HEK293 (cell line): ENCODE measurements around the gene PPP2R3A.

Experiments used
- CTCF ChIA-PET: fragments of 350-600 bp; formaldehyde crosslinking; extraction: SDS; loops from one replicate; lab custom pipeline; 2021; ENCODE audit warnings: antibody characterized with exemption; lab: Yijun Ruan, JAX
- POLR2A ChIA-PET: fragments of 300-600 bp; formaldehyde crosslinking; extraction: SDS; loops from one replicate; lab custom pipeline; 2020; ENCODE audit warnings: antibody characterized with exemption, inconsistent platforms; lab: Yijun Ruan, JAX
- H3K27ac ChIP-seq: fragments of 200-500 bp; sonication (Bioruptor generic); 2 replicates; pipeline ENCODE4 v1.5.1; 2014; ENCODE audit warnings: low read depth, low read length, control low read depth, inconsistent platforms; ENCODE audit errors: extremely low read depth
- H3K36me3 ChIP-seq, 2 experiments: fragments of 200-500 bp in 1 of 2; sonication (Bioruptor generic) in 1 of 2; 1 replicate in 1 of 2; 2 replicates in 1 of 2; pipeline ENCODE4 v1.5.1; 2014 to 2017; ENCODE audit warnings: inconsistent platforms in 2 of 2, low read length in 2 of 2; ENCODE audit not compliant: control insufficient read depth in 2 of 2, insufficient read depth in 1 of 2
- H3K4me1 ChIP-seq: fragments of 200-500 bp; sonication (Bioruptor generic); 2 replicates; pipeline ENCODE4 v1.5.1; 2014; ENCODE audit warnings: mild to moderate bottlenecking, low read length, inconsistent platforms; ENCODE audit not compliant: control insufficient read depth, insufficient read depth
- H3K4me3 ChIP-seq: 2 replicates; pipeline ENCODE4 v1.5.1; 2011; ENCODE audit warnings: low read depth, mild to moderate bottlenecking, control low read depth, low read length, moderate library complexity
- H3K9me3 ChIP-seq: fragments of 200-500 bp; sonication (Bioruptor generic); 2 replicates; pipeline ENCODE4 v1.5.1; 2014; ENCODE audit warnings: low read depth, low read length, inconsistent platforms; ENCODE audit not compliant: control insufficient read depth, insufficient read depth
- KLF1 ChIP-seq: fragments of 450-650 bp; formaldehyde crosslinking; IDR thresholded peaks from 2 replicates; pipeline ENCODE4 v1.5.1; 2016; ENCODE audit warnings: missing biosample characterization, missing genetic modification characterization
- PRDM2 ChIP-seq: fragments of 450-650 bp; formaldehyde crosslinking; IDR thresholded peaks from 2 replicates; pipeline ENCODE4 v1.5.1; 2016; ENCODE audit warnings: missing biosample characterization, missing genetic modification characterization, borderline replicate concordance
- SETDB1 ChIP-seq: IDR thresholded peaks from one replicate; pipeline ENCODE4 v1.6.1; 2017; ENCODE audit warnings: mild to moderate bottlenecking, low read length, moderate library complexity, mixed read lengths; ENCODE audit not compliant: insufficient read length
- ZBTB49 ChIP-seq: fragments of 450-650 bp; formaldehyde crosslinking; IDR thresholded peaks from 2 replicates; pipeline ENCODE4 v1.5.1; 2016; ENCODE audit warnings: missing biosample characterization, missing genetic modification characterization, low read depth
- ZBTB7A ChIP-seq: fragments of 450-650 bp; formaldehyde crosslinking; IDR thresholded peaks from 2 replicates; pipeline ENCODE4 v1.5.1; 2016; ENCODE audit warnings: low read depth, missing biosample characterization, missing genetic modification characterization
- ZNF121 ChIP-seq: fragments of 450-650 bp; formaldehyde crosslinking; IDR thresholded peaks from 2 replicates; pipeline ENCODE4 v1.5.1; 2016; ENCODE audit warnings: missing biosample characterization, missing genetic modification characterization
- ZNF132 ChIP-seq: fragments of 450-650 bp; formaldehyde crosslinking; IDR thresholded peaks from 2 replicates; pipeline ENCODE4 v1.5.1; 2017; ENCODE audit warnings: missing biosample characterization, missing genetic modification characterization, borderline replicate concordance
- ZNF26 ChIP-seq: fragments of 450-650 bp; formaldehyde crosslinking; IDR thresholded peaks from 2 replicates; pipeline ENCODE4 v1.5.1; 2016; ENCODE audit warnings: missing biosample characterization, missing genetic modification characterization
- ZNF350 ChIP-seq: fragments of 450-650 bp; formaldehyde crosslinking; IDR thresholded peaks from 2 replicates; pipeline ENCODE4 v1.5.0; 2017; ENCODE audit warnings: missing biosample characterization, mild to moderate bottlenecking, missing genetic modification characterization
- ZNF366 ChIP-seq: fragments of 450-650 bp; formaldehyde crosslinking; conservative IDR thresholded peaks from 2 replicates; pipeline ENCODE4 v1.5.1; 2016; ENCODE audit warnings: missing biosample characterization, missing genetic modification characterization
- ZNF416 ChIP-seq: fragments of 450-650 bp; formaldehyde crosslinking; IDR thresholded peaks from 2 replicates; pipeline ENCODE4 v1.5.1; 2016; ENCODE audit warnings: missing biosample characterization, missing genetic modification characterization
- ZNF510 ChIP-seq: fragments of 450-650 bp; formaldehyde crosslinking; IDR thresholded peaks from 2 replicates; pipeline ENCODE4 v1.5.1; 2018; ENCODE audit warnings: mild to moderate bottlenecking, missing genetic modification characterization, missing biosample characterization; ENCODE audit not compliant: insufficient replicate concordance
- ZNF701 ChIP-seq: fragments of 450-650 bp; formaldehyde crosslinking; IDR thresholded peaks from 2 replicates; pipeline ENCODE4 v1.5.1; 2016; ENCODE audit warnings: missing biosample characterization, missing genetic modification characterization
- ZSCAN4 ChIP-seq: fragments of 450-650 bp; formaldehyde crosslinking; IDR thresholded peaks from 2 replicates; pipeline ENCODE4 v1.5.1; 2017; ENCODE audit warnings: missing biosample characterization, missing genetic modification characterization

The PPP2R3A gene

GRCh38 chr3:136021803-136022202 lies 56.3 kb downstream of the PPP2R3A start:
- H3K9me3 ChIP-seq = no peaks in the 10 kb centered on the region
- no peak for TF ChIP-seq ZNF121 (tag by site-specific recombination)
- no peaks in the 10 kb centered on the region for H3K4me1 ChIP-seq
- POLR2A ChIA-PET = no interaction called here
- H3K4me3 ChIP-seq = no peak overlapping the region
- CTCF ChIA-PET = no interaction called here
- no peaks in the 10 kb centered on the region for H3K36me3 ChIP-seq
- H3K27ac ChIP-seq = no peak overlapping the region

- ChIA-PET CTCF (no interaction called here), POLR2A (interaction anchor here (0.8 kb wide), 1 partner anchor 57 kb away, joined by 4 read pairs; the partner anchor contains the start of gene PPP2R3A)
- no peaks in the 10 kb centered on the region for H3K9me3 ChIP-seq
- no peaks in the 10 kb centered on the region for H3K4me1 ChIP-seq
- TF ChIP-seq ZBTB7A (tag by site-specific recombination) (no peak), ZNF26 (peak; percentile 84), PRDM2 (tag by site-specific recombination) (no peak), SETDB1 (no peak), KLF1 (no peak), ZNF510 (tag by site-specific recombination) (no peak), ZNF366 (tag by site-specific recombination) (no peak)
- no peaks in the 10 kb centered on the region for H3K36me3 ChIP-seq
- no peak overlapping the region for H3K4me3 ChIP-seq
- H3K27ac ChIP-seq = no peak overlapping the region
These were observed 57.2 kb downstream of the PPP2R3A start for GRCh38 chr3:136022529-136023263.

- Histone ChIP-seq H3K4me1 (no peaks in the 10 kb centered on the region), H3K27ac (no peak overlapping the region), H3K4me3 (no peak overlapping the region), H3K9me3 (no peaks in the 10 kb centered on the region), H3K36me3 (no peaks in the 10 kb centered on the region)
- ChIA-PET POLR2A (interaction anchor here (0.8 kb wide), 1 partner anchor 58 kb away, joined by 4 read pairs; the partner anchor contains the start of gene PPP2R3A), CTCF (no interaction called here)
- TF ChIP-seq ZNF132 (tag by site-specific recombination) (no peak), ZSCAN4 (tag by site-specific recombination) (no peak), ZNF416 (tag by site-specific recombination) (no peak), ZNF701 (tag by site-specific recombination) (no peak), ZNF350 (tag by site-specific recombination) (no peak), ZBTB49 (tag by site-specific recombination) (no peak)
These were observed 57.9 kb downstream of the PPP2R3A start for GRCh38 chr3:136023264-136023978.
